ENCODE measurements around the gene GREB1.
"Not testable (repeated sequence)": the region's sequence is repeated elsewhere in the genome, so short reads cannot be mapped to it uniquely, and the experiment has no call there.

Gene GREB1

DNA sequence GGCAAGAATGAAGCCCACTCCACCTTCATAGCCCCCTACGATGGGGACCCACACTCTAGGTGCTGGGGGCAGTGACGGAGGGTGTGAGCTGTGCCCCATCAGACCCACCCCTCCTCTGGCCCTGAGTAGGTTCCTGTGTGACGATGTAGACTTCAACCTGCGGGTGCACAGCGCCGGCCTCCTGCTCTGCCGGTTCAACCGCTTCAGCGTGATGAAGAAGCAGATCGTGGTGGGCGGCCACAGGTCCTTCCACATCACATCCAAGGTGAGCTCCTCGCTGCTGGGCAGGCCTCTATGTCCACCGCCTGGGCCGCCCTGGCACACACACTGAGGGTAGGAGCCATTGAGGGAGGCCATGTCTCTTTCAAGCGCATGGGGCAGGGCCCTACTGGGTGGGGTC is 101.3 kb downstream of the GREB1 start:
- DNase-seq (ENCODE audit: low spot score) = no peak

DNA sequence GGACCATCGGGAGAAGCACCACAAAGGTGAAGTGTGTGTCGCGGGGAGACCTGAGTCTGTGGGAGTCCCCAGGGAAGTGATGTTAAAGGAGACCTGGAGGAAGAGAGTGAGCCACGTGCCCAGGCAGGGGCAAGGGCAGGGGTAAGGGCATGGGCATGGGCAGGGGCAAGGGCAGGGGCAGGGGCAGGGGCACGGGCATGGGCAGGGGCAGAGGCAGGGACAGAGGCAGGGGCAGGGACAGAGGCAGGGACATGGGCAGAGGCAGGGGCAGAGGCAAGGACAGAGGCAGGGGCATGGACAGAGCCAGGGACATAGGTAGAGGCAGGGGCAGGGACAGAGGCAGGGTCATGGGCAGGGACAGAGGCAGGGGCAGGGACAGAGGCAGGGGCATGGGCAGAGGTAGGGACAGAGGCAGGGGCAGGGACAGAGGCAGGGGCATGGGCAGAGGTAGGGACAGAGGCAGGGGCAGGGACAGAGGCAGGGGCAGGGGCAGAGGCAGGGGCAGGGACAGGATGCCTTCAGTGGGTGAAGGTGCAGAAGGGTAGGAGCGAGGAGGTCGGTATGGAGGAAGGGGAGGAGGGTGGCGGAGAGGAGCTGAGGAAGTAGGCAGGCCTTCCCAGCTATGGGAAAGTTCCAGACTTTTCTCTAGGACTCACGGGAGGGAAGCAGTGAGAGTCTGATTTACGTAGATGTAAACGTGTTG is 102.9 kb downstream of the GREB1 start:
- no peak for DNase-seq (ENCODE audit: low spot score)

DNA sequence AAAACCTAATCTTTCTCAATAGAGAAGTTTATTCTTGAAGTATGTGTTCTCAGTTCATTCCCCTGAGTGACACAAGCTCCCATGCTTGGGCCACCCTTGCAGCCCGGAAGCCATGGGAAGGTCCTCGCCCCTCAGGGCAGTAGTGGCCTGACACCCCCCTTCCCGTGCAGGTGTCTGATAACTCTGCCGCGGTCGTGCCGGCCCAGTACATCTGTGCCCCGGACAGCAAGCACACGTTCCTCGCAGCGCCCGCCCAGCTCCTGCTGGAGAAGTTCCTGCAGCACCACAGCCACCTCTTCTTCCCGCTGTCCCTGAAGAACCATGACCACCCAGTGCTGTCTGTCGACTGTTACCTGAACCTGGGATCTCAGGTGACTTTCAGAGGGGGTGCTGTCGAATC is 103.7 kb downstream of the GREB1 start:
- no peak for DNase-seq (ENCODE audit: low spot score)

DNA sequence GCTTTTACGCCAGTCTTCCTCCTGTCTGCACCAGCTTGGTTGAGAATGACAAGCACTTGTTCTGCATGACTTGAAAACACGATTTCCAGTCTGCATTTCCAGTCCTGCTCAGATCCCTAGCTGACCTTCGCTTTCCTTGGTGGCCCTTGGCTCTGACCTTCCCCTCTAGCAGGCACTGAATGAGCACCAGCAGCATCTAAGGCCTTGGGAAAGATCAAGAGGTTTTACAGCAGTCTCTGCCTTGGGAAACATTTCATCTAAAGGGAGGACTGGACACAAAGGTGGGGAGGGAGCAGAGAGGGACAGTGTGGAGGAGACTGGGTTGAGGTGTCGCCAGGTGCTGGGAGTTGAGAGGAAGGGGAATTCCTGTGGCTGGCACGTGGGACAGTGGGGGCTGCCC is 105.7 kb downstream of the GREB1 start:
- DNase-seq (ENCODE audit: low spot score) = no peak

DNA sequence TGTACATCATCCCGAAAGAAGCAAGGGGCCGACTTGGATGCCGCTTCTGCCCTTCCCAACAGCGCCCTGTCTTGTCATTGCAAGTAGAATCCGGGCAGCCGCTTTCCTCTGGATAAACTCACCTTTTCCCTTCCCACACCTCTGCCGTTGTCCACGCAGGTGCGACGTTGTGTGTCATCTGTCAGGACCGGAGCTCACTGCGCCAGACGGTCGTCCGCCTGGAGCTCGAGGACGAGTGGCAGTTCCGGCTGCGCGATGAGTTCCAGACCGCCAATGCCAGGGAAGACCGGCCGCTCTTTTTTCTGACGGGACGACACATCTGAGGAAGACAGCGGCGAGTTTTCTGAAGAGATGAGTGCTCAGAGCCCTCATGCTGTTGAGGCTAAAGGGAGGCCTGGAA is 106.3 kb downstream of the GREB1 start:
- no peak for DNase-seq (ENCODE audit: low spot score)

DNA sequence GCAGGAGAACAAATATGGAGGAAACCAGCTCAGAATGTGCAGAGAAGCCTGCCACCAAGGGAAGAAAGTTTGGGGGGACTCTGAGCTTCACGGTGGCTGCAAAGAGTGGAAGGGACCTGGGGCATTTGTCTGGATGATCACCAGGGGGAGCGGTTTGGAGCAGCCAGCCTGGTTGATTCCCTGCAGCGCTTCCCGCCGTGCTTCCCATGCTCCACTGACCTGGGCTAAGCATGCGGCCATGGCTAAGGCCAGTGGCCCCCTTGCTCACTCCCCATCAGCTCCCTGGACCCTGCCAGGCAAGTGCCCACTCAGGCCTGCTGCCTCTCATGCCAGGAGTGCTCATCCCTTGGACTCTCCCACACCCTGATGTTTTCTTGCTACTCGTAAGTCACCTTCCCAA is 109.1 kb downstream of the GREB1 start:
- DNase-seq (ENCODE audit: low spot score) = no peak

DNA sequence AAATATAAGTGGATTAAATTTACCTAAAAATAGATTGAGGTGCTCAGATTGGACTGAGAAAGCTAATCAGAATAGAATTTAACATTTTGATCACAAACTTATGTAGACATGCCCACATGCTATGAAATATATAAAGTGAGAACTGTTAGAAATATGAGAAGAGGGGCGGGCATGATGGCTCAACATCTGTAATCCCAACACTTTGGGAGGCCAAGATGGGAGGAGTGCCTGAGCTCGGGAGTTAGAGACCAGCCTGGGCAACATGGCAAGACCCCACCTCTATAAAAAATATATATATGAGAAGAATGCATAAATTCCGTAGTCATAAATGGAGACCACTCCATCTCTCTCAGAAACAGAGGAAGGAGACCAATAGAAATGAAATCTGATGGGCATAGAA is 110.4 kb downstream of the GREB1 start:
- DNase-seq (ENCODE audit: low spot score) = no peak

DNA sequence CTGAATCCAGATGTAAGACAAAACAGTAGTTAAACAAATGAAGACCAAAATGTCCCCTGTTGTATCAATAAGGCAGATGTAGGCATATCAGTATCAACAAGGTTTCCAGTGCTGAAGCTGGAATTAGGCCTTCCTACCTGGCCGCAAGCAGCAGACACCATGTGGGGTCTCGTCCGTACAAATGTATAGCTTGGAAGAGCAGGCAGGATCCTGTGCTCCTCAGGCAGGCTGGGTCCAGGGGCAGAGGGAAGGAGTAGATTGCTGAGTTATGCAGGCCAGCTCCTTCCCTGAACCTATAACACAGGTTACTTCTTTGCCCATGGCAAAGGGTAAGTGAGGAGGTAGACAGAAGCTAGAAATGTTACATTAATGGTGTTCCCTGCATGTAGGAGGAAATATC is 112.7 kb downstream of the GREB1 start:
- DNase-seq (ENCODE audit: low spot score) = no peak

DNA sequence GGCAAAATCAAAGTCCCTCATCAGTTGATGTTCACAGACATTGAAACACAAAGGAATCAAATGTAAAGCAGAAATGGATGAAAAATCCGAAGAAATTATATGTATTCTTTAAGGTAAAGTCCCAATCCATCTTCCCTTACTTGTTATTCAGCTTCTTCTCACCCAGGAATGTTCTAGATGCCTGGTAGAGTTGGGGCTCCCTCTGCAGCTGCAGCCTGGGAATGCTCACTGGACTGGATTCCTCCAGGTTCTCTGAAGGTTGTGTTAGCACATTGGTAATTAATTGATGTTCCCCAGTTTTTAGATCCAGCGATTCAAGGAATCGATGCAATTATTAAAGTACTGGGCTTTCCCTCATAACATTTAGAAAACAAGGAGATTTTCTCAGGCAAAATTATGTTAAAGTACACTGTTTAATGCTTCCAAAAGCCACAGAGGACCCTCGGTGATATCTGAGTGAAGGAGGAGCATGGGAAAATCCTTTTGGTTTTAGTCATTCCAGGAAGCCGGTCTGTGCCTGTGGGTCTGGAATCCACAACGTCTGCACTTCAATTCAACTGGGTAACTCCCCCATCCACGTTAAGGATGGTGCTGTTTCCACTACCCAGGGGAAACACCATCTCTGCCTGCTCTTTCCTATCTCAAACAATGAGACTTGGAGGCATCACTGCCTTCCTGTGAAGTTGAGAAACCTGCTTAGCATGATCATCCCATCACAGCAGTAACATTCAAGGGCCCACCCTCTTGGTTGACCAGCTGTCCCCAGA is 114.2 kb downstream of the GREB1 start:
- DNase-seq (ENCODE audit: low spot score) = no peak

DNA sequence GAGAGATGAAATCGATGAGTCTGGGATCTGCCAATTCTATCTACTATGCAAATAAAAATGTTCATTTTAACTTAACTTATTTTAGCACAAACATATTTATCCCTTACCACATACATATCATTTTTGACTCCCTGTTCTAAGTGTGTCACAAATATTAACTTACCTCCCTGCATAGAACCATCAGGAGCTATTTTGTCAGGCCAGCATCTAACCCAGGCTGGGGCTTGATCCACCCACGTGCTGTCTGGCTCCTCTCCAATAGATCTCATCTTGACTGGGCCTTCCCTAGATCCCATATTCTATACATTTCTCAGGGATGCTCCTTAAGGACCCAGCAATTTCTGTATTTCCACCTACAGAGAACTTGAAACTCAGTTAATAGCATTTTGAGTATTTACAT is 115.2 kb downstream of the GREB1 start:
- DNase-seq (ENCODE audit: low spot score) = no peak

DNA sequence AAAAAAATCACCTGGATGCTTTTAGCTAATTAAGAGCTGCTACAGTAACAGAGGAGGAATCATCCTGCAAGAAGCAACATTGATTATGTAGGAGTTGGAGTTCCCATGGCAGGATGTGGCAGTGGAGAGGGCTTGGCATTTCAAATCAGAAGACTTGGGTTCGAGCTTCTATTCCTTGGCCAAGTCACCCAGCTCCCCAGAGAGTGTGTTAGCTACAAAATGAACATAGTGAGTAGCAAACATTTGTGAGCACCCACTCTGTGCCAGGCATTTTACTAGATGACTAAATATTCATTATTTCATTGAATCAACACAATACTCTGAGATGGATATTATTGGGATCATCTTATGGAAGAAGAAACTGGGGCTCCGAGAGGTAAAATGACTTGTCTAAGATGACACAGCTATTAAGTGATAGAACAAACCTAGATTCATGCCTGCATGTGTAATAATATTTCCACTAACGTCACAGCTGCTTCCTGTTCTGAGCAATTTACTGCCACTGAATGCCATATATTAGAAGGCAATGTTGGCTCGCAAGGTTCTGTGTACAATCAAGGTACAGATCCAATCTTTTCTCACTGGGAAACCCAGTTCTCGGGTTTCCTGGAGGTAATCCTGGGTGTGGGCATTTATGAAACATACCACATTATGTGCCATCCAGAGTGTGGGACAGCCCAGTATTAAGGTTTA is 118.2 kb downstream of the GREB1 start:
- DNase-seq (ENCODE audit: low spot score) = no peak

DNA sequence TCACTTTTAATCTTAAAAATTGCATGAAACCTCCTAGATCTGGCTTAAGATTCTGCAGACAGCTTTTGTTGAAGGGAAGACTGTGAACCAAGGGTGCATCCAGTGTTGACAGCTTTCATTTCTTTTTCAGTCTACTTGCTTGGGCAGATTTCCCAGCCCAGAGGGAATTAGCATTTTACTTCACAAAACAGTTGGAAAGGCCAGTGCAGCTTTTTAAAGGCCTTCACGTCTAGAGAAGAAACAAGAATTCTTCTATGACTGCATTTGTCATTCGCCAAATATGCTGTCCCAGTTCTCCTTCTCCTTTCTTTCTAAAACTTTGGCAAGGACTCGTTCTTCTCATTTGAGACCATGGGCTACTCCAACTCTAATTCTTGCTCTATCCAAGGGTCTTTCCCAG is 118.7 kb downstream of the GREB1 start:
- DNase-seq (ENCODE audit: low spot score) = no peak

DNA sequence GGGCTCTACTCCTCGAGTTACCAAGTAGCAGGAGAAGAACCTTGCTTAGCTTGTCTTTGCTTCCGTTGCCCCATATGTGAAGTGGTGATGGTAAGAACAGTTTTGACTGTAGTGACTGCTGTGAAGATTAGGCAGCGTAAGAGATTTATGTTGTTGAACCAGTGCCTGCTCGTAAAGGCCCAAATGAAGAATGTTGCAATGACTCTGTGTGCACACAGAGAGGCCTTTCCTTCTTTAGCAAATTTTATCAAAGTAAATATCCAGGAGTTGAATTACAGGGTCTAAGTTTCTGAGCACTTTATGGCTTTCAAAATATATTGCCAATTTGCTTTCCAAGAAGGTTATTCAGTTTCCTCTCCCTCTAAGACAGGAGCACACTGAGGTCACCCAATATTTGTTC is 121.7 kb downstream of the GREB1 start:
- no peak for DNase-seq (ENCODE audit: low spot score)

DNA sequence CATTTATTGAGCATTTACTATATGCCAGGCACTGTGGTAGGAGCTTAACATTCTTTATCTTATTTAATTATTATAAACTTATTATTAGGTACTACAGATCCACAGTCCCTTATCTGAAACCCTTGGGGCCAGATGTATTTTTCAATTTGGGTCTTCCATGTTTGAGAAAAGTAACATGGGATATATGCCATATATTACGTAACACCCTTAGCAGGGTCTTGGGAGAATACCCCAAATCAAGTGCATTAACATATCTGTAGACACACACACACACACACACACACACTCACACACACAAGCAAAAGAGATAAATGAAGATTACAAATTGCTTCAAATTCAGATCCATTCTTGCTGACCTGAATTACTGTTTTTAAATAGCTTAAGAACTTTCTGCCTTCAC is 122.4 kb downstream of the GREB1 start:
- no peak for DNase-seq (ENCODE audit: low spot score)

DNA sequence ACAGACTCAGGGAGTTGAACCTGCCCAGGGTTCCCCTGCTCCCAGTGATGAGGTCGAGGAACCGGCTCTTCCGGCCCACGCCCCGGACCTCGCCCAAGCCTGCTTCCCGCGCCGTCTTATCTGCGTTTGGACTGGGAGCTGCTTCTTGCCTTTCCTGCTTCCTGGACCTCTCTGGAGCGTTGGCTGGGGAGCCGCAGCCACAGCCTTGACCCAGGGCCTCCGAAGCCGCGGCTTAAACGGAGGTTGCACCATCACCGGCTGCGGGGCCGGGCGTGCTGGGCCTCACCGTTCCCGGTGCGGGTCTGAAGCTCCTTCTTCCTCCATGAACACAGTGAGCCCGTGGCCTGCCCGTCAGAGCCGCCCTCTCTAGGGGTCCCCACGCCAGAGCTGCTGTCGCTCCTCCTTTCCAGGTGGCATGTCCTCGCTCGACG is 122.8 kb downstream of the GREB1 start:
- no peak for DNase-seq (ENCODE audit: low spot score)

DNA sequence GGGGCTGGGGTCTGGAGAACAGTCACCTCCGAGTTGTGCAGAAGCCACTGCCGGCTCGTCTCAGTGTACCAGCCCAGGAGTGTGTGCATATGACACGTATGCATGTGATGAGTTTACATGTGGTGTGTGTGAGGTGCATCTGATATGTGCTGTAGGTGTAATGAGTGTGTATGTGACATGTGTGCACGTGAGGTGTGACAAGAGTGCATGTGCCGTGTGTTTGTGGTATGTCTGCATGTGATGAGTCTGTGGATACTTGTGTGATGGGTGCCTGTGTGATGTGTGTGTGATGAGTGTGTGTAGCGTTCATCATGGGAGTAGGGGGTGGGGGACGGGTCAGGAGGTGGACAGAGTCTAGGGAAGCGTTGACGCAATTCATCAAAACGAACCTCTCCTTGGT is 123.3 kb downstream of the GREB1 start:
- DNase-seq (ENCODE audit: low spot score) = no peak

DNA sequence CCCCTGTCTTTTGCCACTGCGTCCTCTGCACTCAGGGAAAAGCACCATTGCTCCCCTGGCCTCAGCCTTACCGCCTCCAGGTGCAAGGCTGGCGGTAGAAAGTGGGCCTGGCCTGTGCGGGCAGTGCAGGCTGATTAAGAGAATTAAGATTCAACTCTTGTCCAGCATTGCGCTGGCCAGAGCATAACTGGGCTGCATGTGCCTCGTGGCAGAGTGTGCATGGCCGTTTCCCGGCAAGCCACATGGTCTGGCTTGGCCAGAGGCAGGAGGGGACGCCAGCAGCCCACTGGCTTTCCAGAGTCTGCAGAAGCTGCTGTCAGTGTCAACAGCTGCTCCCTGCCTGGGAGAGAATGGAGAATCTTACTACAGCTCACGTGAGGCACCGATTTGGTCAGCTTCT is 123.8 kb downstream of the GREB1 start:
- DNase-seq (ENCODE audit: low spot score) = no peak

DNA sequence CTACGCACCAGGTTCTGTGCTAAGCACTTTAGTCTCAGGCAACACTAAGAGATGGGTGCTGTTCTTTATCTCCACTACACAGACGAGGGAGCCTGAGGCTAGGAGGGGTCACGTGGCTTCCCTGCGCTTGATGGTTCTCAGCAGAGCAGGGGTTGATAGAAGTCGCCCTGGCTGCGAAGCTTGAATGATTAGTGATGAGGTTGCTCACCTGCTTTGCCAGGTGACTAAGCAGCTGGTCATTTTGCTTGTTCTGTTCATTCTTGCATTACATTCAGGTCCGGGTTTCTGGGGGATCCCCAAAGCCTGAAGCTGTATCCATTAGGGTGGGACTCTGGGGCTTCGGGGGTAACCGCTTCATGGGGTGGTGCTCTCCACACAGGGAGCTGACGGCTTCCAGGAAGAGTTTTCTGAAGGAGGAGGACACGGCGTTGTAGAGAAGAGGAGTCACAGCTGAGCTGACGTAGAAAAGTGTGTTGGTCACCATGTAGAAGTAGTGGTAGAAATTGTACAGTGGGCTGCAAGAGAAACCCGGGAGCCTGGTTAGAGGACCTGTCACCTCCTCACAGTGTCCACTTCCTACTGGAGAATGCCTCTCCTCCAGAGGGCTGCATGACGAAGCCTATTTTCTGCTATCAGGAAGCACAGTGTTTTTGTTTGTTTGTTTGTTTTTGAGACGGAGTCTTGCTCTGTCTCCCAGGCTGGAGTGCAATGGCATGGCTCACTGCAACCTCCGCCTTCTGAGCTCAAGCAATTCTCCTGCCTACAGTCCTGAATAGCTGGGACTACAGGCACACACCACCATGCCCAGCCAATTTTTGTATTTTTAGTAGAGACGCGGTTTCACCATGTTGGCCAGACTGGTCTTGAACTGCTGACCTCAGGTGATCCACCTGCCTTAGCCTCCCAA is 124.6 kb downstream of the GREB1 start:
- no peak for DNase-seq (ENCODE audit: low spot score)

DNA sequence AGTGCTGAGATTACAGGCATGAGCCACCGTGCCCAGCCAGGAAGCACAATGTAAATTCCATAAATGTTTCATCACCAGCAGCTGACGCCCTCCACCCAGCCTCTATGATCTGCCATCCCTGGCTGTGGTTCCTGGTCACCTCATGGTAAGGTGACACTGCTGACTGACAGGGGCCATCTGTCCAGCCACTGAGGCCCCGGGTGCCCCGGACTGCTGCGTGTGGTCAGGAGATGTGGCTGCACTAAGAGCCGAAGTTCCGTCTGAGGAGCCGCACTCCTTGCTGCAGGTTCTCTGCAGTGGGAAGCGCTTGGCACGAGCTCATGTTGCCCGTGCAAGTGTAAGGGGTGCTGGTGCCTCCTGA is 125.2 kb downstream of the GREB1 start:
- DNase-seq (ENCODE audit: low spot score) = no peak

DNA sequence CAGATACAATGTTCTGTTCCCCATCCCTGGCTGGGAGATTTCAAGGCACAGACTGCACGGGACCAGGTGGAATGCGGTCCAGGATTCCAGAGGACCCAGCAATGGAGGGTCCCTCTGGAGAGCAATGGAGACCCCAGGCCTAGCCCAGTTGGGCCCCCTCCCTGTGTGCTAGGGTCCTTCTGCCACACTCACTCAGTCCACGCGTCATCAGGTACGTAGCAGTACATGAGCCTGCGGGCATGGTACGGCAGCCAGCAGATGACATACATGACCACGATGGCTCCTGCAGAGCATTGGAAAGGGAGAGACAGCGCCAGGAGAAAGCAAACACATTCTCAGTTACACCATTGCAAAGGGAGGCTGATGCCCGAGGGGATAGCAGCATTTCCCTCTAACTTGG is 126.0 kb downstream of the GREB1 start:
- no peak for DNase-seq (ENCODE audit: low spot score)

DNA sequence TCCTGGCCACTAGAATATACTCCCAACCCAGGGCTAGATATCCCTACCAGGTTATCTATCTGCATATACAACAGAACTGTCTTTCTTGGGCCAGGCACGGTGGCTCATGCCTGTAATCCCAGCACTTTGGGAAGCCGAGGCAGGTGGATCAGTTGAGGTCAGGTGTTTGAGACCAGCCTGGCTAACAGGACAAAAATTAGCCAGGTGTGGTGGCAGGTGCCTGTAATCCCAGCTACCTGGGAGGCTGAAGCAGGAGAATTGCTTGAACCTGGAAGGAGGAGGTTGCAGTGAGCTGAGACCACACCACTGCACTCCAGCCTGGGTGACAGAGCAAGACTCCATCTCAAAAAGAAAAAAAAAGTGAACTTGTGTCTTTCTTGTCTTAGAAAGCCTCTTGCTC is 126.6 kb downstream of the GREB1 start:
- not testable (repeated sequence) for DNase-seq (ENCODE audit: low spot score)

DNA sequence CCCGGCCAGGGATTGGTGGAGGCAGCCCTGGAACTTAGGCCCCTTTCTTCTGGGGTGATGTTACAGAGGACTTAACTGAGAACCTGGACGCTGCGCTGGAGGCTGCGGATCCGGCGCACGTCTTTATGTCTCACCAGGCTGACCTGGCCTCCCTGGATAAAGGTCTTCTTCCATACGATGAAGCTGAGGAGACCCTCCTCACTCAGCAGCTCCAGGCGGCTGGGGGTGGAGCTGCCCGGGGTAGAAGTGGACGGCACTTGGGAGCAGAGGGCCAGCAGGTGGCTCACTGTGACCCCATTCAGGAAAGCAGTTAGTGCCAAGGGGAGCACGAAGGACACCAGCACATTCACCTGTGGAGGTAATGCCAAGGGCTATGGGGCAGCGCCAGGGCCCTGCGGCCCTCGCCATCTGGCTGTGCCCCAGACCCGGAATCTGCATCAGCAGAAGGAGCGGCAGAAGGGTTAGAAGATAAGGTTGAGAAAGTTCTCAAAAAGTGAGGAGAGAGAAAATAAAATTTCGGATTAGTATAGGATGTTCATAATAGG is 128.1 kb downstream of the GREB1 start:
- no peak for DNase-seq (ENCODE audit: low spot score)
